H1 (cell line): ENCODE results near the gene AHI1. TPM values are rescaled to one million over a fixed set of nuclear protein-coding genes. Genes with fewer than 3 reads are reported as not detected.

Experiments used
- CTCF ChIA-PET: fragments of 300-600 bp; sonication (Branson Sonifier 250); formaldehyde crosslinking; loops from one replicate; lab custom pipeline; 2021; ENCODE audit not compliant: partially characterized antibody; lab: Charles Lee
- POLR2A ChIA-PET: fragments of 300-600 bp; sonication (Branson Sonifier 250); formaldehyde crosslinking; loops from one replicate; lab custom pipeline; 2021; ENCODE audit warnings: inconsistent platforms; ENCODE audit not compliant: partially characterized antibody; lab: Charles Lee
- DNase-seq, 2 experiments: peaks; one replicate each; pipeline versions ENCODE4 v3.0.0 to v3.0.0-alpha.2; 2010 to 2022; ENCODE audit warnings: low spot score in 2 of 2, low read depth in 1 of 2, mixed read lengths in 1 of 2
- FAIRE-seq: peaks from 2 replicates; lab custom pipeline; 2011; peaks lifted over from hg19 to GRCh38; lab: Jason Lieb, UNC
- H2AFZ ChIP-seq: 2 replicates; pipeline ENCODE4 v1.8.1; 2012; ENCODE audit warnings: low read length, inconsistent platforms
- H2AK5ac ChIP-seq: 2 replicates; pipeline ENCODE4 v1.6.1; 2013; ENCODE audit warnings: low read depth, low read length
- H2BK120ac ChIP-seq: replicated peaks from 2 replicates; pipeline ENCODE3; 2013; ENCODE audit warnings: low read depth, low read length, inconsistent platforms
- H2BK12ac ChIP-seq: 2 replicates; pipeline ENCODE4 v1.6.1; 2013; ENCODE audit warnings: low read depth, low read length
- H2BK15ac ChIP-seq: 2 replicates; pipeline ENCODE4 v1.6.1; 2013; ENCODE audit warnings: low read length
- H2BK20ac ChIP-seq: 2 replicates; pipeline ENCODE4 v1.6.1; 2013; ENCODE audit warnings: low read length
- H2BK5ac ChIP-seq: 2 replicates; pipeline ENCODE4 v1.6.1; 2013; ENCODE audit warnings: low read depth, low read length
- H3K14ac ChIP-seq: 2 replicates; pipeline ENCODE4 v1.6.1; 2013; ENCODE audit warnings: inconsistent platforms; ENCODE audit not compliant: insufficient read length
- H3K18ac ChIP-seq: 2 replicates; pipeline ENCODE4 v1.6.1; 2013; ENCODE audit warnings: low read length; ENCODE audit errors: extremely low read depth
- H3K23ac ChIP-seq: 2 replicates; pipeline ENCODE4 v1.6.1; 2013; ENCODE audit warnings: inconsistent platforms; ENCODE audit not compliant: insufficient read length
- H3K23me2 ChIP-seq: 2 replicates; pipeline ENCODE4 v1.6.1; 2013; ENCODE audit warnings: low read depth, low read length
- H3K27ac ChIP-seq: 2 replicates; pipeline ENCODE4 v1.6.1; 2011; ENCODE audit warnings: low read depth, low read length, inconsistent platforms
- H3K27me3 ChIP-seq, 4 experiments: replicated peaks in 1 of 4; 1 replicate in 1 of 4; 2 replicates in 3 of 4; pipeline versions ENCODE4 v1.6.1 to v1.8.1; 2011 to 2013; ENCODE audit warnings: low read length in 3 of 4, mild to moderate bottlenecking in 3 of 4, inconsistent platforms in 2 of 4, mixed read lengths in 2 of 4, moderate library complexity in 1 of 4; ENCODE audit not compliant: control insufficient read depth in 3 of 4, insufficient read depth in 3 of 4; ENCODE audit errors: extremely low read depth in 1 of 4
- H3K36me3 ChIP-seq, 4 experiments: 2 replicates each; pipeline versions ENCODE4 v1.6.1 to v1.8.1; 2011 to 2013; ENCODE audit warnings: mild to moderate bottlenecking in 4 of 4, low read length in 3 of 4, moderate library complexity in 2 of 4, control low read depth in 1 of 4, inconsistent platforms in 1 of 4; ENCODE audit not compliant: insufficient read depth in 4 of 4, control insufficient read depth in 2 of 4
- H3K4ac ChIP-seq: replicated peaks from 2 replicates; pipeline ENCODE3; 2013; ENCODE audit warnings: low read length, low read depth, mixed read lengths, inconsistent platforms; ENCODE audit not compliant: insufficient read length
- H3K4me1 ChIP-seq, 4 experiments: replicated peaks in 1 of 4; 1 replicate in 1 of 4; 2 replicates in 3 of 4; pipeline versions ENCODE4 v1.6.1 to v1.8.1; 2011 to 2013; ENCODE audit warnings: low read length in 3 of 4, inconsistent platforms in 2 of 4, mixed read lengths in 1 of 4; ENCODE audit not compliant: insufficient read depth in 4 of 4, control insufficient read depth in 3 of 4
- H3K4me2 ChIP-seq, 2 experiments: 2 replicates each; pipeline versions ENCODE4 v1.6.1 to v1.8.1; 2011 to 2013; ENCODE audit warnings: low read depth in 2 of 2, low read length in 2 of 2, control low read depth in 1 of 2, inconsistent platforms in 1 of 2, mild to moderate bottlenecking in 1 of 2; ENCODE audit not compliant: insufficient read depth in 1 of 2
- H3K4me3 ChIP-seq, 4 experiments: fragments of 200-600, 300-600 bp in 1 of 4; sonication (generic), shearing (Covaris generic), sonication (Bioruptor Twin) in 1 of 4; 2 replicates each; pipeline versions ENCODE4 v1.5.1 to v1.8.1; 2011 to 2016; ENCODE audit warnings: low read length in 4 of 4, low read depth in 3 of 4, control low read depth in 2 of 4, inconsistent platforms in 2 of 4, mild to moderate bottlenecking in 2 of 4, mixed read lengths in 1 of 4, moderate library complexity in 1 of 4; ENCODE audit not compliant: insufficient read depth in 2 of 4; ENCODE audit errors: extremely low read depth in 1 of 4
- H3K56ac ChIP-seq: replicated peaks from 2 replicates; pipeline ENCODE3; 2013; ENCODE audit warnings: low read depth, mild to moderate bottlenecking, mixed read lengths, low read length, inconsistent platforms; ENCODE audit not compliant: insufficient read length
- H3K79me1 ChIP-seq: 2 replicates; pipeline ENCODE4 v1.6.1; 2013; ENCODE audit warnings: low read depth, low read length, control low read depth
- H3K79me2 ChIP-seq, 2 experiments: 2 replicates each; pipeline versions ENCODE4 v1.6.1 to v1.8.1; 2012 to 2013; ENCODE audit warnings: low read length in 2 of 2, mild to moderate bottlenecking in 2 of 2, inconsistent platforms in 1 of 2; ENCODE audit not compliant: insufficient read depth in 2 of 2, control insufficient read depth in 1 of 2
- H3K9ac ChIP-seq, 4 experiments: replicated peaks in 1 of 4; 1 replicate in 1 of 4; 2 replicates in 3 of 4; pipeline versions ENCODE4 v1.6.1 to v1.8.1; 2011 to 2013; ENCODE audit warnings: low read depth in 3 of 4, low read length in 3 of 4, control low read depth in 2 of 4, mild to moderate bottlenecking in 2 of 4, moderate library complexity in 2 of 4, inconsistent platforms in 1 of 4; ENCODE audit errors: extremely low read depth in 1 of 4
- H3K9me3 ChIP-seq, 2 experiments: 2 replicates each; pipeline versions ENCODE4 v1.6.1 to v1.8.1; 2012 to 2013; ENCODE audit warnings: mild to moderate bottlenecking in 2 of 2, moderate library complexity in 2 of 2, control low read depth in 1 of 2, inconsistent platforms in 1 of 2, low read depth in 1 of 2, low read length in 1 of 2, mixed read lengths in 1 of 2; ENCODE audit not compliant: insufficient read depth in 2 of 2
- H4K20me1 ChIP-seq, 2 experiments: replicated peaks in 1 of 2; 2 replicates each; pipeline versions ENCODE3 to v1.8.1; 2011 to 2013; ENCODE audit warnings: inconsistent platforms in 2 of 2, low read length in 2 of 2, mild to moderate bottlenecking in 1 of 2; ENCODE audit not compliant: insufficient read depth in 2 of 2, control insufficient read depth in 1 of 2
- H4K5ac ChIP-seq: 2 replicates; pipeline ENCODE4 v1.6.1; 2013; ENCODE audit warnings: low read length, low read depth, mixed read lengths, inconsistent platforms; ENCODE audit not compliant: insufficient read length
- H4K8ac ChIP-seq: 2 replicates; pipeline ENCODE4 v1.8.0; 2013; ENCODE audit warnings: mild to moderate bottlenecking, moderate library complexity, low read length, inconsistent platforms; ENCODE audit not compliant: insufficient read depth; ENCODE audit errors: extremely low read depth
- H4K91ac ChIP-seq: replicated peaks from 2 replicates; pipeline ENCODE3; 2013; ENCODE audit warnings: low read length, mixed read lengths, inconsistent platforms; ENCODE audit not compliant: insufficient read length
- E2F6 ChIP-seq: IDR thresholded peaks from 2 replicates; pipeline ENCODE4 v1.6.1; 2012; ENCODE audit warnings: inconsistent platforms
- SRF ChIP-seq: IDR thresholded peaks from 2 replicates; pipeline ENCODE4 v1.6.1; 2011; ENCODE audit warnings: mild to moderate bottlenecking, low read depth, low read length, moderate library complexity
- ZNF274 ChIP-seq: IDR thresholded peaks from 2 replicates; pipeline ENCODE4 v1.7.0; 2012; ENCODE audit warnings: low read length, borderline replicate concordance; ENCODE audit errors: extremely low read depth
- WGBS, 2 experiments: shearing (Covaris generic) in 1 of 2; methylation state at CpG; one replicate each; pipeline versions ENCODE4 v1.1.6 to v1.1.7; 2013 to 2015; ENCODE audit warnings: low lambda C conversion rate in 2 of 2, mixed read lengths in 2 of 2, inconsistent platforms in 1 of 2, low coverage in 1 of 2, missing lambda C conversion rate in 1 of 2; ENCODE audit not compliant: insufficient replicate concordance in 2 of 2, insufficient coverage in 1 of 2, insufficient read length in 1 of 2; ENCODE audit errors: extremely low coverage in 1 of 2, missing lambda C conversion rate in 1 of 2; 5-methylcytosine and 5-hydroxymethylcytosine counted together
- polyA plus RNA-seq, 7 experiments: library from polyadenylated mRNA; depleted of rRNA in 3 of 7; stranded (reverse) in 5 of 7; unstranded in 2 of 7; fragments of >200 nt in 5 of 7; fragments of 200-250 nt in 2 of 7; gene quantifications; 1 replicate in 5 of 7; 2 replicates in 1 of 7; 4 replicates in 1 of 7; pipeline versions ENCODE4 v1.2.1 to v1.2.3, GENCODE V29; 2011 to 2013; ENCODE audit warnings: missing spikeins in 2 of 7, mixed read lengths in 2 of 7
- total RNA-seq: library from RNA; stranded (reverse); fragmentation: NEBNext Ultra II Directional; extraction: Animal tissue kit (Norgen Biotek cat#: 25700); gene quantifications from 2 replicates; pipeline ENCODE4 v1.2.1, GENCODE V29; 2021

The AHI1 gene
- total and polyA plus RNA-seq, 2 of the 8 experiments (the other 6 are each of a cell fraction or from before 2014, with no cell fraction given), result 4.2 to 19.6 TPM

- Histone ChIP-seq H3K9ac (no peak overlapping the region), H3K27ac (no peak overlapping the region), H3K79me2 (no peaks in the 10 kb centered on the region), H3K4me3 (no peak overlapping the region), H3K36me3 (no peaks in the 10 kb centered on the region), H4K20me1 (no peaks in the 10 kb centered on the region), H4K91ac (no peak overlapping the region), H3K23ac (no peak overlapping the region), H4K8ac (no peak overlapping the region), H2BK20ac (no peak overlapping the region), H3K23me2 (no peaks in the 10 kb centered on the region), H2BK120ac (no peak overlapping the region), H3K27me3 (no peaks in the 10 kb centered on the region), H2BK12ac (no peak overlapping the region), H3K4me1 (peaks cover 0 to 5% (median 0%) of the 10 kb centered on the region in 4 experiments; a peak in 2 of 7 replicates), H3K79me1 (no peaks in the 10 kb centered on the region), H2BK15ac (no peak overlapping the region), H2AFZ (no peak overlapping the region), H2BK5ac (no peak overlapping the region), H3K4ac (no peak overlapping the region), H3K18ac (no peak overlapping the region)
- CTCF ChIA-PET, result no interaction called here
- TF ChIP-seq SRF, result no peak
- no peak for TF ChIP-seq ZNF274
- no peak for TF ChIP-seq E2F6
- TF ChIP-seq, all 59 proteins: peak for 0
- H3K4me2 ChIP-seq, result no peak overlapping the region
- POLR2A ChIA-PET, result no interaction called here
- FAIRE-seq, result no peak
- no peak overlapping the region for H4K5ac ChIP-seq
- H3K14ac ChIP-seq, result no peak overlapping the region
- no peak overlapping the region for H2AK5ac ChIP-seq
- WGBS, 2 experiments, result 95% methylated on average over 2 of the region's 2 CpGs; no CpG with 5 or more reads in 1 of the 2 experiments
- no peaks in the 10 kb centered on the region for H3K9me3 ChIP-seq
- H3K56ac ChIP-seq, result no peak overlapping the region
- DNase-seq, result no peak
These were observed 177.7 kb downstream of the AHI1 start for GRCh38 chr6:135319819-135320218.
